NCI-H748 treated with DMSO at 0.1 percent for 48 hours (cell line): ENCODE measurements around the gene SMAP1.

ENCODE experiments used
- DNase-seq: peaks from one replicate; lab custom pipeline; 2025; lab: John Stamatoyannopoulos, UW

Gene SMAP1

DNA sequence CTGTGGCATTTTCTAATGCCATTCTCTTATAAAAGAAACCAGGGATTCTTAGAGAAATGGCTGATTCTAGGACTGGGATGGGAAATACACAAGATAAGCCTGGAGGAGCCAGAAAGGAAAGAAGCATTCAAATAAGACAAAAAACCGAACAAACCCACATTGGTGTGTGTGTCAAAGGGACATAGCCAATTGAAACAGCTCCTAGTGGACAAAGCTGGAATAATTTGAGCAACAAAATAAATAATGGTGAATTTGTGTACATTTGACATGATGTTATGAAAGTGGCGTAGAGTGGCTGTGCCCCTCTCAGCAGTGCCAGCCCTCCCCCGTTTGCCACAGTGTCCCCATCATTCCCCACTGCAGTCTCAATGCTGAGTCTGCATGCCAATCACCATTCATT lies 233.6 kb downstream of the SMAP1 start:
- DNase-seq, result no peak

DNA sequence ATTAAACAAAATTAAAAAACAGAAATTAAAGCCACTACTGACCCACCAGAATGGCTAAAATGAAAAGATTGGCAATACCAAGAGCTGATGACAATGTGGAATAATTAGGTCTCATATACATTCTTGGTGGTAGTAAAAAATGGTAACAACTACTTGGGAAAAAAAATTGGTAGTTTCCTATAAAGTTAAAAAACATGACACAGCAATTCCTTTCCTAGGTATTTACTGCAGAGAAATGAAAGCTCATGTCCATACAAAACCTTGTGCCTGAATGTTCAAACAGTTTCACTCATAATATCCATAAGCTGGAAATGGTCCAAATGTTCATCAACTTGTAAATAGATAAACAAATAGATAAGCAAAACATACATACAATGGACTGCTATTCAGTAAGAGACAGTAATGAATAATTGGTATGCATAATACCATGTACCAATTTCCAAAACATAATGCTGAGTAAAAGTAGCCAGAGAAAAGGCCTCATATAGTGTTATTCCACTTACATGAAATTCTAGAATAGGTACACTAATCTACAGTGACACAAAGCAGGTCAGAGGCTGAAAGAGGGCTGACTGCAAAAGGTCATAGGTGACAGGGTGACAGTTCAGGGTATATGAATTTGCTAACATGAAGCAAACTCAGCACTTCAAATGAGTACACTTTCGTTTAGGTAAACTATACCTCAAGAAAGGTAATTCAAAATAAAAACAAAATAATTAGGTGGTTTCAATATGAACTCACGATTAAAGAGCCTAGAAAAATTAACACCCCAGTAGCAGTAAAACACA lies 236.2 kb downstream of the SMAP1 start:
- DNase-seq, result no peak

DNA sequence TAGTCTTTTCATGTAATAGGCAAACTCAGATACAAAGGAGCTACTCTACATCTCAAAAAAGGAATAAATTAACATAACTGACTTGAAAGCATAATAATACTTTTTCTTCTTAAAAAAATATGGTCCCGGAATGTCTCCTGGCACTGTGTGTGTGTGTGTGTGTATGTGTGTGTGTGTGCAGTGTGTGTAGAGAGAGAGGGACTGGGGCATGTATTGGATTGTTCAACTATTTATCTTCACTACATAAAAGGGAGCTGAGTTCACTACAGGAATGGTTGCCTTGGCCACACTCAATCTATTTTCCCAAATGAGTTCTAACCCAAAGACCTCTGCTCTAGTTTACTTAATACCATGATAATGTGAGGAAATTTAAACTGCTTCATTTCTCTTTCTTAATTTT lies 238.1 kb downstream of the SMAP1 start:
- no peak for DNase-seq
